GM21381 (cell line): ENCODE data around the gene RIPOR3.
"Not testable (repeated sequence)": the region's sequence is repeated elsewhere in the genome, so short reads cannot be mapped to it uniquely, and the experiment has no call there.

Experiments
- ATAC-seq: cut with Tn5 transposase; IDR thresholded peaks from one replicate; pipeline ENCODE4 v1.9.1; 2021; ENCODE audit warnings: mild to moderate bottlenecking, moderate library complexity; ENCODE audit not compliant: unreplicated experiment

RIPOR3 gene

DNA sequence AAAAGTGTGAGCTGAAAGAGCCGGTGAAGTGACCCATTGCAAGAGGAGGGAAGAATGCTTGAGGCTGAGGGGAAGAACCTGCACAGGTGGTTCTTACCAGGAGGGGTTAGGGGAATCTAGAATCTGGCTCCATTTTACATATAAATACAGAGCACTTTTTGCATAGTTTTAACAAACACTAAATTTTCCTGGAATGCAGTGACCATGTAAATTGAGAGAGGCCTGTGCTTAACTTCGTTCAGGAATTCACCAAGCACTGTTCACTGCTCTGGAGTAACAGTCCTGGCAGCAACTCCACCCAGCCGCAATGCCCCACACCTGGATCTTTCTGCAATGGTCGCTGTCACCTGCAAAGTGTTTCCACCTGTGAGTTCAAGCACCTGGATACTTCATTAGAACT lies 13.2 kb upstream of the RIPOR3 start:
- no peak for ATAC-seq

DNA sequence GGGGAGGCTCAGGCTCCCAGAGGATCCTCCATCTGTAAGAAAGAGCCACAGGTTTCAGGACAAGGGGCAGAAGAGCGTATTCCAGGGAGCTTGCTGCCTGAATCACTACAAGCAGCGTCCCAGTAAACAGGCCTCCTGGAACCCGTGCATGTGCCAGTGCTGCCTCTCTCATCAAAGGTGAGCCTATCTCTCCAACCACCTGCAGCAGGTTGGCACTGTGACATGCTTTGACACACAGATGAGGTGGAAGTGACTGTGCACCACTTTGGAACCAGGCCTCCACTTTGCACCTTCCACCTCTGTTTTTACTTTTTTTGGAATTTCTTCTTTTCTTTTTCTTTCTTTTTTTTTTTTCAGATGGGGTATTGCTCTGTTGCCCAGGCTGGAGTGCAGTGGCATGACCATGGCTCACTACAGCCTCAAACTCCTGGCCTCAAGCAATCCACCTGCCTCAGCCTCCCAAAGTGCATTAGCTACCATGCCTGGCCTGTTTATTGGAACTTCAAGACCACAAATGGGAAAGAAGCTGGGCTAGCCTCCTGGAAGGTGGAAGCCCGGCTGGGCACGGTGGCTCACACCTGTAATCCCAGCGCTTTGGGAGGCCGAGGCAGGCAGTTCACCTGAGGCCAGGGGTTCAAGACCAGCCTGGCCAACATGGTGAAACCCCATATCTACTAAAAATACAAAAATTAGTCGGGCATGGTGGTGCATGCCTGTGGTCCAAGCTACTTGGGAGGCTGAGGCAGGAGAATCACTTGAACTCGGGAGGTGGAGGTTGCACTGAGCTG lies 12.5 kb upstream of the RIPOR3 start:
- not testable (repeated sequence) for ATAC-seq

DNA sequence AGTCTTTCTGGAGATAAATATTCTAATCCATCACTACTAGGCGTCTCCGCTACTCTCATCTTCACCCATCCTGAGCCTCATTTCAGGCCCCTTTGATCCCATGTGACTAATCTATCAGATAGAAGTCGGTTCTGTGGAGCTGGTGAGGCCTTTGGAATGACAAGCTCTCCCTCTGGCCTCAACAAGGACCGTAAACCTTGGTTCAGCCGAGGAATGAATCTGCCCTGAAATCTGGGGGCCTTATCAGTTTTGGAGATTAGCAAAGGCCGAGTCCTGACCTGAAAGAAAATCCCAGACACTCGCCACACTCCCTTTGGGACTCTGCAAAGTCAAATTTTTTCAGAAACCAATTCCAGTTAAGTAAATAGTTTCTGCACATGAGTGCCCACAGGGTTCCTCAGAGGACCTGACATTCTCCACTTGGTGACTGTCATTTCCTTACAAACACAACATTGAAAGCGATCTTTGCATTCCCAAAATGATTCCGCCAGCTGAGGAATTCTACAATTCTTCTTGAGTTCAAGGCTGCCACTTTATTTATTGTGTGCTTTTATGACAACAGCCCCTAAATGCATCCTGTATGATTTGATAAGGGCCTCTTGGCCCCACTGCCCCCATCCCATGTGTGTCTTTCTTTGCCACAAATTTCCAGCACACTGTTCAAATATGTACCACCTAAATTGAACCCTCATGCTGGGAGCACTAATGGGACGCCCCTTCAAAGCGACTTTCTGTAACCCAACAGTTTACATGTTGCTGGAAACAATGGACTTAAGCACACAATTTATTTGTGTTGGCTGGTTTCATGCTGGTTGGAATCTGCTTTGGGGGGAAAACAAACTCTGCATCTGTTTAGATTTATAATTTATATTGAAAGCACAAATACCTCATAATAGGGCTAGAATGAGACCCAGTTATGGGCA lies 10.0 kb upstream of the RIPOR3 start:
- no peak for ATAC-seq

- no peak for ATAC-seq
These were observed 8.3 kb upstream of the RIPOR3 start for GRCh38 chr20:50699688-50700087.

- not testable (repeated sequence) for ATAC-seq
These were observed 6.9 kb upstream of the RIPOR3 start for GRCh38 chr20:50698255-50698654.

GRCh38 chr20:50695135-50695872 lies 4.0 kb upstream of the RIPOR3 start:
- ATAC-seq, result no peak

DNA sequence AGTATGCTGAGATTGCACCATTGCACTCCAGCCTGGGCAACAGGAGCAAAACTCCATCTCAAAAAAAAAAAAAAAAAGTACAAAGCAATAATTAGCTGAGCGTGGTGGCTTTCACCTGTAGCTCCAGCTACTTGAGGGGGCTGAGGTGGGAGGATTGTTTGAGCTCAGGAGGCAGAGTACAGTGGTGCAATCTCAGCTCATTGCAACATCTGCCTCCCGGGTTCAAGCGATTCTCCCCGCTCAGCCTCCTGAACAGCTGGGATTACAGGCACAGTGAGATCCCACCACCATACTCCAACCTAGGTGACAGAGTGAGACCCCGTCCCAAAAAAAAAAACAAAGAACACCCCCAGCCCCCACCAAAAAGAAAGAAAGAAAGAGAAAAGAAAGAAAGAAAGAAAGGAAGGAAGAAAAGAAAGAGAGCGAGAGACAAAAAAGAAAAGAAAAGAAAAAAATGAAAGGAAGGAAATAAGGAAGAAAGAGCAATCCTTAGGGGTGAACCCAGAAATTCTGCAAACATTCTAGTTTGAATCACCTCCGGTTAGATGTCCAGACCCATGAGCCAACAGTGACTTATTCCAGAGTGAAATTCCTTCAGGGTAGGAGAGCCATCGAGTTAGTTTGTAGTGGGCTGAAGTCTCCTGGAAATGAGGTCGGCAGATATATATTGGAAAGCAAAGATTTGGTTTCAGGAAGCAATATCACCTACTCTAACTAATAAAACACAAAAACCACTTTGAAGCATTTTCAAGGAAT lies 3.2 kb upstream of the RIPOR3 start:
- ATAC-seq, result no peak

DNA sequence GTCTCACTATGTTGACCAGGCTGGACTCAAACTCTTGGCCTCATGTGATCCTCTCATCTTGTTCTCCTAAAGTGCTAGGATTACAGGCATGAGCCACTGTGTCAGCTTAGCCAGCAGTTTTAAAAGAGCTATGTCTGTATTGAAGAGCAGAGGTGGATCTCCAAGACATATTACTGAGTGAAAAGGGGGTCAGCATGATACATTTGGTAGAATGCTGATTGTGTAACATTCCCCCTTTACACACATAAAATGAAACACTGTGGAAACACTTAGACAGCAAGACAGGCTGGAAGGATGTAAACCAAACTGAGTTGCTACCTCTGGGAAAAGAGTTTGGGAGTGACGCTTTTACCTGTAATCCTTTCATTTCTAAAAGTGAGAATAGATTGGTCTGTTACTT lies 1.7 kb upstream of the RIPOR3 start:
- no peak for ATAC-seq

DNA sequence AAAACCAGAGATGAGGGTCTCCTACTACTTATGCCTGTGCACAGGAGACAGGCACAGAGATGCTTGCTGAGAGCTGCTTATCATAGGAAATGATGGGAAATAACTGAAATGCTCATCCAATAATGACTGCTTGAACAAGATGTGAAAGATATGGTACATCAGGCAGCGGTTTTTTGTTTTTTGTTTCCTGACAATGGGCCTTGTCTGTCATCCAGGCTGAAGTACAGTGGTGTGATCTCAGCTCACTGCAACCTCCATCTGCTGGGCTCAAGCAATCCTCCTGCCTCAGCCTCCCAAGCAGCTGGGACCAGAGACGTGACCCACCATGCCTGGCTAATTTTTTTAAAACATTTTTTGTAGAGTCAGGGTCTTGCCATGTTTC lies 1.2 kb upstream of the RIPOR3 start:
- ATAC-seq, result no peak

DNA sequence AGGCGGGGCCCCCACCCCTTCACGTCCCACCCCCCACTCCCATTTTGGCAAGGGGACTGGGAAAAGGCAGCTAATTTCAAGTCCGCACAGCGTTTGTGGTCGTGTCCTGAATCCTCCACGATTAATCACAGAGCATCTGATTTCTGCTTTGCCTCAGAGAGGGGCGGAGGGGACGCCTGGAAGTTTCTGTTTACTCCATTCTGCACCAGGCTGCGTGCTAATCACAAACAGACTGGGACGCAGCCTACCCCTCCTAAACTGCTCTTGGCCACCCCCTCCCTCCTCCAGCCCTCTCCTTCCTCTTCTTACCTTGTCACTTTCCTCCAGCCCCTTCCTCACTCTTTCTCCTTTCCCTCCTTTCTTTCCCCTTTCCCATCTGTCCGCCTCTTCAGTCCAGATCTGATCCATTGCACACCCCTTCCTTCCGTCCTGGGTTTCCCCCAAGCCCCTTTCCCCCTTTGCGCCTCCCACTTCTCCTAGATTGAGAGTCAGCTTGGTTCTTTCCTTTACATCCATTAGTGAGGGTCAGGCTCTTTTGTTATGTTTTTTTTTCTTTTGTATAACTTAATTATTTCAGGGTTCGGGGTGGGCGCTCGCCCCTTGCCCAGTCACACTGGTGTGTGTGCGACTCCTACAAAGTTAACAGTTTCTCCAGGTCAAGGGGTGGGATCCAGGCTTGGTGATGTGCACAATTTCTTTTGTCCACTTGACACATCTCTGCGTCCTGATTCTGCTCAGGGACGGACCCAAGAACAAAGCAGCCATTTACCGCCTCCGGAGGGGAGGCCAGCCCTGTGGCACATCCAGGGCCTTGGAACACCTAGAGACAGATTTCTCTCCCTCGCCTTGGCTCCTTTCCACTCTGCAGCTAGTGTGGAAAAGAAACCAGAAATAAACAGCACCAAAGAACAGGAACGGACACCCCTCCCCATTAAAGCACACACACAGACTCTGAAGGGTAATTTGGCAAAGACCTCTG lies 520 bp upstream of the RIPOR3 start:
- no peak for ATAC-seq

GRCh38 chr20:50689864-50690649 lies 1.3 kb downstream of the RIPOR3 start:
- no peak for ATAC-seq

- ATAC-seq, result no peak
These were observed 2.9 kb downstream of the RIPOR3 start for GRCh38 chr20:50688256-50688975.

- ATAC-seq, result no peak
These were observed 4.5 kb downstream of the RIPOR3 start for GRCh38 chr20:50686821-50687220.

- no peak for ATAC-seq
These were observed 7.8 kb downstream of the RIPOR3 start for GRCh38 chr20:50683570-50683969.

- ATAC-seq, result no peak
These were observed 8.3 kb downstream of the RIPOR3 start for GRCh38 chr20:50682947-50683530.

- ATAC-seq, result no peak
These were observed 9.3 kb downstream of the RIPOR3 start for GRCh38 chr20:50682065-50682464.

DNA sequence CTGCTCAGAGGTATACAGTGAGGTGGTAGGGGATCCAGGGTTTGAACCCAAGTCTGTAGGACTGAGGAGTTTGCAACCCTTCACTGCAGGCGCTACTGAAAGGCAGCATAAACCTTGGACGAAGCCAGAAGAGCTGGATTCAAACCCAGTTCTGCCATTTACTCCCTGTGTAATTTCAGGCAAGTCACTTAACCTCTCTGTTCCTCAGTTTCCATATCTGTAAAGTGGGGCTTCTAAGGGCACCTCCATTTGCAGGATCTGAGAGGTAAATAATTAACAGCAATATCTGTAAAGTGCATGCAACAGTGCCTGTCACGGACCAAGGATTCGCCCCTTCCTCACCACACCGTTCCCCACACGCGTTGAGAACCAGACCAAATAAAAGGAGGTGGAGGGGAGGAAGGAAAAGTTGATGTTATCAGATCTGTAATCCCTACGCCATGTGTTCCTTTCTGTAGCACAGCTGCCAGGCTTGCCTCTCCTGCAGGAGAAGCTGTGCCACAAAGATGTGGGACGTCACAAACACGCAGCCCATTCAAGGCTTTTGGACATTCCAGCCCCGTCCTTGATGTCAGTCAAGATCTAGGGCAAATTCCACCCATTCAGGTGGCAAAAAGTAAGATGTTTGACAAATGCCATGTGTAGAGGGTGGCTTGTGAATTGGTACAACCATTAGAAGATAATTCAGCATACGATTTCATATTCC lies 9.8 kb downstream of the RIPOR3 start:
- ATAC-seq, result no peak
